Measurements from ENCODE around the gene RUNX3. TPM values are rescaled to one million over a fixed set of nuclear protein-coding genes. Genes with fewer than 3 reads are reported as not detected.

Gene RUNX3
- total RNA-seq, 1 experiment from 2014 or later, result 10.7 TPM

GRCh38 chr1:24921938-24922662 is 8.0 kb downstream of the RUNX3 start:
- DNase-seq (ENCODE audit: low read depth, low spot score), result no peak
- in situ Hi-C loops (cut with HindIII; ENCODE audit: low pct_unique_long_range_greater_than_20kb, low sequenced_read_pairs), result loop anchor here (25.0 kb wide), 1 partner anchor 90 kb away; no protein-coding TSS in a partner anchor

- in situ Hi-C loops (cut with HindIII; ENCODE audit: low pct_unique_long_range_greater_than_20kb, low sequenced_read_pairs), result loop anchor here (25.0 kb wide), 1 partner anchor 91 kb away; no protein-coding TSS in a partner anchor
- no peak for DNase-seq (ENCODE audit: low read depth, low spot score)
These were observed 8.7 kb downstream of the RUNX3 start for GRCh38 chr1:24921412-24921811.

GRCh38 chr1:24920533-24920925 is 9.5 kb downstream of the RUNX3 start:
- in situ Hi-C loops (cut with HindIII; ENCODE audit: low pct_unique_long_range_greater_than_20kb, low sequenced_read_pairs), result loop anchor here (25.0 kb wide), 1 partner anchor 92 kb away; no protein-coding TSS in a partner anchor
- no peak for DNase-seq (ENCODE audit: low read depth, low spot score)

- in situ Hi-C loops (cut with HindIII; ENCODE audit: low pct_unique_long_range_greater_than_20kb, low sequenced_read_pairs), result loop anchor here (25.0 kb wide), 1 partner anchor 92 kb away; no protein-coding TSS in a partner anchor
- DNase-seq (ENCODE audit: low read depth, low spot score), result no peak
These were observed 10.1 kb downstream of the RUNX3 start for GRCh38 chr1:24919791-24920532.

GRCh38 chr1:24918995-24919605 is 11.0 kb downstream of the RUNX3 start:
- DNase-seq (ENCODE audit: low read depth, low spot score), result no peak
- in situ Hi-C loops (cut with HindIII; ENCODE audit: low pct_unique_long_range_greater_than_20kb, low sequenced_read_pairs), result loop anchor here (25.0 kb wide), 1 partner anchor 93 kb away; no protein-coding TSS in a partner anchor

GRCh38 chr1:24918370-24918769 is 11.7 kb downstream of the RUNX3 start:
- in situ Hi-C loops (cut with HindIII; ENCODE audit: low pct_unique_long_range_greater_than_20kb, low sequenced_read_pairs), result loop anchor here (25.0 kb wide), 1 partner anchor 94 kb away; no protein-coding TSS in a partner anchor
- no peak for DNase-seq (ENCODE audit: low read depth, low spot score)

- in situ Hi-C loops (cut with HindIII; ENCODE audit: low pct_unique_long_range_greater_than_20kb, low sequenced_read_pairs), result loop anchor here (25.0 kb wide), 1 partner anchor 95 kb away; no protein-coding TSS in a partner anchor
- DNase-seq (ENCODE audit: low read depth, low spot score), result no peak
These were observed 12.6 kb downstream of the RUNX3 start for GRCh38 chr1:24917327-24918074.

GRCh38 chr1:24915816-24916602 is 14.1 kb downstream of the RUNX3 start:
- no peak for DNase-seq (ENCODE audit: low read depth, low spot score)
- in situ Hi-C loops (cut with HindIII; ENCODE audit: low pct_unique_long_range_greater_than_20kb, low sequenced_read_pairs), result loop anchor here (25.0 kb wide), 1 partner anchor 96 kb away; no protein-coding TSS in a partner anchor

GRCh38 chr1:24914226-24915069 is 15.6 kb downstream of the RUNX3 start:
- DNase-seq (ENCODE audit: low read depth, low spot score), result no peak
- in situ Hi-C loops (cut with HindIII; ENCODE audit: low pct_unique_long_range_greater_than_20kb, low sequenced_read_pairs), result loop anchor here (25.0 kb wide), 1 partner anchor 98 kb away; no protein-coding TSS in a partner anchor

GRCh38 chr1:24913616-24914225 is 16.4 kb downstream of the RUNX3 start:
- DNase-seq (ENCODE audit: low read depth, low spot score), result no peak
- in situ Hi-C loops (cut with HindIII; ENCODE audit: low pct_unique_long_range_greater_than_20kb, low sequenced_read_pairs), result loop anchor here (25.0 kb wide), 1 partner anchor 99 kb away; no protein-coding TSS in a partner anchor

GRCh38 chr1:24913274-24913604 is 16.8 kb downstream of the RUNX3 start:
- in situ Hi-C loops (cut with HindIII; ENCODE audit: low pct_unique_long_range_greater_than_20kb, low sequenced_read_pairs), result loop anchor here (25.0 kb wide), 1 partner anchor 99 kb away; no protein-coding TSS in a partner anchor

GRCh38 chr1:24912376-24913273 is 17.5 kb downstream of the RUNX3 start:
- no peak for DNase-seq (ENCODE audit: low read depth, low spot score)
- in situ Hi-C loops (cut with HindIII; ENCODE audit: low pct_unique_long_range_greater_than_20kb, low sequenced_read_pairs), result loop anchor here (25.0 kb wide), 1 partner anchor 100 kb away; no protein-coding TSS in a partner anchor

More at GRCh38 chr1:24913274-24913604, 16.8 kb downstream of the RUNX3 start:
- DNase-seq (ENCODE audit: low read depth, low spot score), result no peak

- in situ Hi-C loops (cut with HindIII; ENCODE audit: low pct_unique_long_range_greater_than_20kb, low sequenced_read_pairs), result loop anchor here (25.0 kb wide), 1 partner anchor 101 kb away; no protein-coding TSS in a partner anchor
- peak; percentile 57 for DNase-seq (ENCODE audit: low read depth, low spot score)
These were observed 18.4 kb downstream of the RUNX3 start for GRCh38 chr1:24911651-24912155.

Data from SK-MEL-5 (cell line).